H1 (cell line): Measurements from ENCODE around the gene SRPX.

Source experiments
- ATF3 ChIP-seq: IDR thresholded peaks from 2 replicates; pipeline ENCODE4 v1.6.1; 2011; ENCODE audit warnings: low read depth, mild to moderate bottlenecking, low read length; ENCODE audit not compliant: insufficient read depth
- CTCF ChIP-seq, 3 experiments: IDR thresholded peaks; 1 replicate in 2 of 3; 2 replicates in 1 of 3; pipeline versions ENCODE4 v1.5.1 to v1.6.1; 2011; ENCODE audit warnings: low read length in 3 of 3, mild to moderate bottlenecking in 3 of 3, inconsistent platforms in 2 of 3, low read depth in 1 of 3, moderate library complexity in 1 of 3; ENCODE audit not compliant: insufficient read depth in 1 of 3; ENCODE audit errors: control extremely low read depth in 1 of 3
- EZH2 ChIP-seq: fragments of 200-600 bp; sonication (generic); IDR thresholded peaks from 2 replicates; pipeline ENCODE4 v1.7.1; 2012; ENCODE audit warnings: low read depth, mild to moderate bottlenecking, moderate library complexity, low read length, inconsistent platforms; ENCODE audit not compliant: severe bottlenecking
- FOSL1 ChIP-seq: IDR thresholded peaks from 2 replicates; pipeline ENCODE4 v1.6.1; 2011; ENCODE audit warnings: mild to moderate bottlenecking, low read depth, low read length, moderate library complexity; ENCODE audit not compliant: insufficient read depth
- GABPA ChIP-seq: IDR thresholded peaks from 2 replicates; pipeline ENCODE4 v1.6.1; 2011; ENCODE audit warnings: mild to moderate bottlenecking, low read length, moderate library complexity, borderline replicate concordance; ENCODE audit not compliant: insufficient read depth
- JUN ChIP-seq: IDR thresholded peaks from 2 replicates; pipeline ENCODE4 v1.6.1; 2011; ENCODE audit warnings: low read depth, mild to moderate bottlenecking, improper control_type of control experiment, low read length
- KDM1A ChIP-seq: fragments of 200-600, 300-600 bp; sonication (generic); IDR thresholded peaks from 2 replicates; pipeline ENCODE4 v1.7.1; 2016; ENCODE audit warnings: mild to moderate bottlenecking, low read length, borderline replicate concordance
- POLR2A ChIP-seq, 2 experiments: IDR thresholded peaks; 1 replicate in 1 of 2; 2 replicates in 1 of 2; pipeline ENCODE4 v1.6.1; 2011; ENCODE audit warnings: low read depth in 2 of 2, low read length in 2 of 2, mild to moderate bottlenecking in 2 of 2; ENCODE audit errors: control extremely low read depth in 1 of 2
- RFX5 ChIP-seq: IDR thresholded peaks from 2 replicates; pipeline ENCODE4 v1.6.1; 2011; ENCODE audit warnings: low read depth, low read length, improper control_type of control experiment, borderline replicate concordance
- TAF1 ChIP-seq: IDR thresholded peaks from 2 replicates; pipeline ENCODE4 v1.6.1; 2011; ENCODE audit warnings: mild to moderate bottlenecking, low read depth, low read length
- YY1 ChIP-seq: IDR thresholded peaks from 2 replicates; pipeline ENCODE4 v1.6.1; 2011; ENCODE audit warnings: low read depth, mild to moderate bottlenecking, low read length

- TF ChIP-seq CTCF (IDR thresholded peaks at IDR 0.05; ENCODE audit: control extremely low read depth in 1 of 3, insufficient read depth in 1 of 3, low read depth in 1 of 3, low read length in 3 of 3) (no peak), POLR2A (IDR thresholded peaks at IDR 0.05; ENCODE audit: control extremely low read depth in 1 of 2, low read depth in 2 of 2, low read length in 2 of 2) (no peak), ATF3 (no peak), GABPA (no peak), FOSL1 (no peak), JUN (no peak), TAF1 (no peak), YY1 (no peak), EZH2 (no peak), KDM1A (no peak), RFX5 (no peak)
These were observed 115.4 kb downstream of the SRPX start for GRCh38 chrX:38105216-38105725.
